GM21786 (cell line): Measurements from ENCODE around the gene NR4A1.

Experiments used
- ATAC-seq: cut with Tn5 transposase; IDR thresholded peaks from one replicate; pipeline ENCODE4 v1.9.1; 2021; ENCODE audit not compliant: unreplicated experiment

Gene NR4A1

GRCh38 chr12:52018433-52019112 lies 32.7 kb upstream of the NR4A1 start:
- no peak for ATAC-seq

GRCh38 chr12:52019113-52019770 lies 32.0 kb upstream of the NR4A1 start:
- no peak for ATAC-seq

- peak; percentile 39 for ATAC-seq
These were observed 30.5 kb upstream of the NR4A1 start for GRCh38 chr12:52020539-52021336.

GRCh38 chr12:52022841-52023181 lies 28.4 kb upstream of the NR4A1 start:
- ATAC-seq = no peak

- ATAC-seq = peak; percentile 34
These were observed 27.9 kb upstream of the NR4A1 start for GRCh38 chr12:52023182-52023975.

GRCh38 chr12:52023976-52024688 lies 27.1 kb upstream of the NR4A1 start:
- ATAC-seq = no peak

- no peak for ATAC-seq
These were observed 26.4 kb upstream of the NR4A1 start for GRCh38 chr12:52024845-52025230.

GRCh38 chr12:52026263-52026662 lies 25.0 kb upstream of the NR4A1 start:
- no peak for ATAC-seq

GRCh38 chr12:52027085-52027843 lies 24.0 kb upstream of the NR4A1 start:
- ATAC-seq = no peak

GRCh38 chr12:52029685-52030084 lies 21.6 kb upstream of the NR4A1 start:
- ATAC-seq = no peak

- ATAC-seq = no peak
These were observed 18.8 kb upstream of the NR4A1 start for GRCh38 chr12:52032446-52032803.

- ATAC-seq = peak; percentile 89
These were observed 18.3 kb upstream of the NR4A1 start for GRCh38 chr12:52032804-52033445.

GRCh38 chr12:52033446-52034140 lies 17.6 kb upstream of the NR4A1 start:
- no peak for ATAC-seq

GRCh38 chr12:52035190-52035589 lies 16.1 kb upstream of the NR4A1 start:
- no peak for ATAC-seq

- no peak for ATAC-seq
These were observed 15.3 kb upstream of the NR4A1 start for GRCh38 chr12:52035926-52036325.

GRCh38 chr12:52036587-52037171 lies 14.6 kb upstream of the NR4A1 start:
- ATAC-seq = no peak

GRCh38 chr12:52037248-52037861 lies 13.9 kb upstream of the NR4A1 start:
- ATAC-seq = no peak

GRCh38 chr12:52038447-52038846 lies 12.8 kb upstream of the NR4A1 start:
- ATAC-seq = no peak
